HL-60 (cell line): ENCODE data around the gene PLP1.

Source experiments
- DNase-seq, 2 experiments: peaks; one replicate each; pipeline ENCODE4 v3.0.0-alpha.2; 2010 to 2020; ENCODE audit warnings: low read depth in 1 of 2, low spot score in 1 of 2
- H3K27ac ChIP-seq: fragments of 250-450 bp; sonication (Bioruptor Pico); replicated peaks from 2 replicates; pipeline ENCODE4 v1.5.1; 2020; ENCODE audit warnings: mild to moderate bottlenecking, moderate library complexity
- H3K27me3 ChIP-seq: fragments of 250-450 bp; sonication (Bioruptor Pico); 2 replicates; pipeline ENCODE4 v1.5.1; 2021; ENCODE audit warnings: mild to moderate bottlenecking, moderate library complexity; ENCODE audit not compliant: insufficient read depth, poor library complexity, severe bottlenecking
- H3K4me3 ChIP-seq: replicated peaks from 2 replicates; pipeline ENCODE4 v1.5.1; 2011; ENCODE audit warnings: mild to moderate bottlenecking, control low read depth, low read length; ENCODE audit not compliant: insufficient read depth
- CTCF ChIP-seq: IDR thresholded peaks from one replicate; pipeline ENCODE4 v1.5.1; 2011; ENCODE audit warnings: low read length, control low read depth, inconsistent platforms; ENCODE audit not compliant: insufficient read depth
- GABPA ChIP-seq: IDR thresholded peaks from 2 replicates; pipeline ENCODE4 v1.6.1; 2012; ENCODE audit warnings: low read depth
- POLR2AphosphoS5 ChIP-seq: IDR thresholded peaks from 2 replicates; pipeline ENCODE4 v1.6.1; 2012; ENCODE audit warnings: low read depth
- REST ChIP-seq: IDR thresholded peaks from 2 replicates; pipeline ENCODE4 v1.6.1; 2012; ENCODE audit warnings: low read depth; ENCODE audit not compliant: insufficient replicate concordance
- SPI1 ChIP-seq: IDR thresholded peaks from 2 replicates; pipeline ENCODE4 v1.6.1; 2012; ENCODE audit warnings: low read depth, mild to moderate bottlenecking, borderline replicate concordance

PLP1 gene

GRCh38 chrX:103774070-103774642 is 2.5 kb upstream of the PLP1 start:
- no peak for DNase-seq
- Histone ChIP-seq H3K4me3 (no peak overlapping the region), H3K27me3 (no peaks in the 10 kb centered on the region), H3K27ac (no peak overlapping the region)
- TF ChIP-seq POLR2AphosphoS5 (no peak), CTCF (no peak), REST (no peak), GABPA (no peak), SPI1 (no peak)

GRCh38 chrX:103779141-103779789 is 2.6 kb downstream of the PLP1 start:
- Histone ChIP-seq H3K4me3 (no peak overlapping the region), H3K27me3 (no peaks in the 10 kb centered on the region), H3K27ac (no peak overlapping the region)
- TF ChIP-seq GABPA (no peak), POLR2AphosphoS5 (no peak), SPI1 (no peak), CTCF (no peak), REST (no peak)
- no peak for DNase-seq

GRCh38 chrX:103780336-103781061 is 3.9 kb downstream of the PLP1 start:
- Histone ChIP-seq H3K4me3 (no peak overlapping the region), H3K27ac (no peak overlapping the region), H3K27me3 (no peaks in the 10 kb centered on the region)
- no peak for DNase-seq
- no peak for TF ChIP-seq GABPA
- TF ChIP-seq SPI1, result no peak
- TF ChIP-seq POLR2AphosphoS5, result no peak
- TF ChIP-seq CTCF, result no peak
- TF ChIP-seq REST, result no peak
